ENCODE measurements around the gene ZNF853.
"Not testable (repeated sequence)": the region's sequence is repeated elsewhere in the genome, so short reads cannot be mapped to it uniquely, and the experiment has no call there.

ZNF853 gene

GRCh38 chr7:6652446-6653011, 37.1 kb downstream of the ZNF853 start:
- DNase-seq: no peak

GRCh38 chr7:6653071-6654003, 37.9 kb downstream of the ZNF853 start:
- DNase-seq: no peak

- no peak for DNase-seq
Observed at GRCh38 chr7:6654113-6654841, 38.9 kb downstream of the ZNF853 start.

- no peak for DNase-seq
Observed at GRCh38 chr7:6654842-6655610, 39.6 kb downstream of the ZNF853 start.

GRCh38 chr7:6655636-6656385, 40.4 kb downstream of the ZNF853 start:
- no peak for DNase-seq

- no peak for DNase-seq
Observed at GRCh38 chr7:6656413-6656812, 41.0 kb downstream of the ZNF853 start.

GRCh38 chr7:6658618-6659345, 43.4 kb downstream of the ZNF853 start:
- DNase-seq: no peak

GRCh38 chr7:6670851-6671250, 55.4 kb downstream of the ZNF853 start:
- DNase-seq: not testable (repeated sequence)
